ENCODE data around the gene MVB12A. TPM values are rescaled to one million over a fixed set of nuclear protein-coding genes. Genes with fewer than 3 reads are reported as not detected.
A peak's percentile ranks its signal among the peaks of the same experiment; 100 is the strongest.

The MVB12A gene
- total RNA-seq, 1 experiment from 2014 or later: 78.0 TPM

DNA sequence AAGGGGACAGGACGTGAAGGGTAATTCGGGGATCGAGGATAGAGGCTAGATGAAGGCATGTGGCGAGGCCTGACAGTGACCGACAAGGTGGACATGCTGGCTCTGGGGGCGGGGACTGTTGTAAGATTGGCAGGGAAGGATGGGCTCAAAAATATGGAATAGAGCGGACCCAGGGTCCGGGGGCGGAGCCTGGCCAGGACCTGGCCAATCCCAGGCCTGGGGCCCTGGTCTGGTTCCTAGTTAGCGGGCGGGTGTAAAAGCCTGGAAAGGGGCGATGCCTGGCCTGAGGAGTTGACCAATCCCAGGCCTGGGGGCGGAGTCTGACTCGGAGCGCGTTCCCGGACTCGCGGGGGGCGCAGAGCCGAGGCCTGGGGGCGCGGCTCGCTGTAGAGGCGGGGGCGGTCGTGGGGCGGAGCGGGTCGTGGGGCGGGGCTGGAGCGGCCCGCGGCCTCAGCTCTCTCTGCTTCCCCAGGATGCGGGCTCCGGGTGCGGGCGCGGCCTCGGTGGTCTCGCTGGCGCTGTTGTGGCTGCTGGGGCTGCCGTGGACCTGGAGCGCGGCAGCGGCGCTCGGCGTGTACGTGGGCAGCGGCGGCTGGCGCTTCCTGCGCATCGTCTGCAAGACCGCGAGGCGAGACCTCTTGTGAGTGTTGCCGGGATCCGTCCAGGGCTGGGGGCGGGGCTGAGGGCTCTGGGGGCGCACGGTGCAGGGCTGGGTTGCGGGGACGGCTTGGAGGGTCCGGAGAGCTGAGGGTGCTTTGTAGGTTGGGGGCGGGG lies 50.4 kb downstream of the MVB12A start, which contains the start of gene SLC27A1:
Gene SLC27A1, plus strand, starts transcription at position 457 of the 774 bp plus-strand sequence. Its CDS starts 17 bp downstream, at position 474.
- DNase-seq (ENCODE audit: low read depth): peak; percentile 99

DNA sequence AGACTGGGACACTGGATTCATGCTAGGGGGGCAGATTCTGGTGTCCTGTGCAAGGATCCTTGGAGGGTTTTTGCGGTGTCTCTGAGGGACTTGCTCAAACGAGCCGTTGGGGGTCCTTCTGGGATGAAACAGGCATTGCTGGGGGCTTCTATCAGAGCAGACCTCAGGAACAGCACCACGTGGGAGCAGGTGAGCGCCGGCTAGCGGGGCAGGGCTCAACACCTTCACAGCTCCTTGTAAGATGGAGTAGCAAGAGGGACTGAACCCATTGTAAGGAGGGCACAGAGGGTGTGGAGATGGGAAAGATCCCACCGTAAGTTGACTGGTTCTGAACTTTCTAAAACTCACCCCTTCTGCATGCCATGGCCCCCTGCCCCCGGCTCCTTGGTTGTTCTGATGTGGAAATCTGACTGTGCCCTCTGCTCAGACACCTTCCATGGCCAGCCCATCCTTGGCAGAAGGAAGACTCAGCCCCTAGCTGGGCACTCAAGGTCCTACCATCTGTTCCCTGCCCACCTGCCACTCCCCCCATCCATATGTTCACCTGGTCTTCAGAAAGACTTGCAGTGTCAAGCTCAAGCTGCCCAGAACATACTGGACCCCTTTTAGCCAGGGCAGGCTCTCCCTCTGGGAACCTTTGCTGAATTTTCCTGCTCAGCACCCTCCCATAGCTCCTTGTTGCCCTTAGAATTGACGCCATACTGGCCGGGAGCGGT lies 51.7 kb downstream of the MVB12A start:
- no peak for DNase-seq (ENCODE audit: low read depth)

DNA sequence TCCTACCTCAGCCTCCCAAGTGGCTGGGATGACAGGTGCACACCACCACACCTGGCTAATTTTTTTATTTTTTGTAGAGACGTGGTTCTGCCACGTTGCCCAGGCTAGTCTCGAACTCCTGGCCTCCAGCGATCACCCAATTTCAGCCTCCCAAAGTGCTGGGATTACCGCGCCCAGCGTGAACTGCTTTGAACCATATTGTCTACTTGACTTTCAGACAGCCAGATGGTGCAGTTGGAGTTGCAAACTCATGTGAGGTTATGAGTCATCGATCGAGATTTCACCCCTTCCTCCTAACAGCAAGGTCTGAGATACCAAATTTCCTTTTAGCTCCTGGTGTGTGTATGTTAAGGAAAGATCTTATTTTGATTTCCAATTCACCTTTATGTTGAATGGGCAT lies 53.2 kb downstream of the MVB12A start:
- DNase-seq (ENCODE audit: low read depth): peak; percentile 89

Other genes with a start within 250 kb of the MVB12A start
- 30.5 and 36.4 TPM in 2 replicates for gene USE1, start 204.7 kb upstream of the MVB12A start, total RNA-seq (2014; rRNA removed; shearing (Covaris generic))
- 3.6 and 8.1 TPM in 2 replicates for gene OCEL1, start 193.8 kb upstream of the MVB12A start, total RNA-seq (2014; rRNA removed; shearing (Covaris generic))
- 84.2 and 89.7 TPM in 2 replicates for gene NR2F6, start 174.1 kb upstream of the MVB12A start, total RNA-seq (2014; rRNA removed; shearing (Covaris generic))
- gene USHBP1, start 155.3 kb upstream of the MVB12A start, total RNA-seq (2014; rRNA removed; shearing (Covaris generic)): 0.07 TPM in 1 of 2 replicates, not detected in the other
- gene BABAM1, start 152.6 kb upstream of the MVB12A start, total RNA-seq (2014; rRNA removed; shearing (Covaris generic)): 248 and 260 TPM in 2 replicates
- gene ANKLE1, start 138.1 kb upstream of the MVB12A start, total RNA-seq (2014; rRNA removed; shearing (Covaris generic)): 0.35 and 1.3 TPM in 2 replicates
- gene ABHD8, start 116.6 kb upstream of the MVB12A start, total RNA-seq (2014; rRNA removed; shearing (Covaris generic)): 0.23 and 0.24 TPM in 2 replicates
- gene MRPL34, start 114.2 kb upstream of the MVB12A start, total RNA-seq (2014; rRNA removed; shearing (Covaris generic)): 111 and 122 TPM in 2 replicates
- 33.0 and 48.1 TPM in 2 replicates for gene DDA1, start 110.5 kb upstream of the MVB12A start, total RNA-seq (2014; rRNA removed; shearing (Covaris generic))
- 2.1 and 2.3 TPM in 2 replicates for gene ANO8, start 85.2 kb upstream of the MVB12A start, total RNA-seq (2014; rRNA removed; shearing (Covaris generic))
- 38.2 and 43.3 TPM in 2 replicates for gene GTPBP3, start 82.5 kb upstream of the MVB12A start, total RNA-seq (2014; rRNA removed; shearing (Covaris generic))
- not detected in 2 replicates for gene PLVAP, start 42.7 kb upstream of the MVB12A start, total RNA-seq (2014; rRNA removed; shearing (Covaris generic))
- not detected in 2 replicates for gene CCDC194, start 25.9 kb upstream of the MVB12A start, total RNA-seq (2014; rRNA removed; shearing (Covaris generic))
- 1.2 TPM in 1 of 2 replicates, not detected in the other for gene BST2, start 14.4 kb upstream of the MVB12A start, total RNA-seq (2014; rRNA removed; shearing (Covaris generic))
- gene TMEM221, start 28.6 kb downstream of the MVB12A start, total RNA-seq (2014; rRNA removed; shearing (Covaris generic)): not detected in 2 replicates
- gene NXNL1, start 40.9 kb downstream of the MVB12A start, total RNA-seq (2014; rRNA removed; shearing (Covaris generic)): not detected in 2 replicates
- 8.9 and 9.1 TPM in 2 replicates for gene SLC27A1, start 50.5 kb downstream of the MVB12A start, total RNA-seq (2014; rRNA removed; shearing (Covaris generic))
- gene PGLS, start 91.6 kb downstream of the MVB12A start, total RNA-seq (2014; rRNA removed; shearing (Covaris generic)): 61.6 and 75.0 TPM in 2 replicates
- gene COLGALT1, start 135.6 kb downstream of the MVB12A start, total RNA-seq (2014; rRNA removed; shearing (Covaris generic)): 66.6 and 91.8 TPM in 2 replicates

Measured in HT1080 (cell line).